ENCODE results near the gene NUDT16.

GRCh38 chr3:131387796-131388489 lies 6.4 kb downstream of the NUDT16 start:
- TF ChIP-seq CTCF (IDR thresholded peaks at IDR 0.05), result no peak
- no peak for TF ChIP-seq EZH2 (IDR thresholded peaks at IDR 0.05; ENCODE audit: borderline replicate concordance, insufficient read depth, low read depth, low read length, poor library complexity, severe bottlenecking)

Data from B cell (primary cell).